SH-SY5Y (cell line): ENCODE data around the gene RANGAP1.

ENCODE experiments used
- GATA2 ChIP-seq: IDR thresholded peaks from 2 replicates; pipeline ENCODE4 v1.6.1; 2011; ENCODE audit warnings: mild to moderate bottlenecking, low read depth, low read length
- GATA3 ChIP-seq: IDR thresholded peaks from 2 replicates; pipeline ENCODE4 v1.6.1; 2011; ENCODE audit warnings: low read depth, mild to moderate bottlenecking, low read length, moderate library complexity

Gene RANGAP1

DNA sequence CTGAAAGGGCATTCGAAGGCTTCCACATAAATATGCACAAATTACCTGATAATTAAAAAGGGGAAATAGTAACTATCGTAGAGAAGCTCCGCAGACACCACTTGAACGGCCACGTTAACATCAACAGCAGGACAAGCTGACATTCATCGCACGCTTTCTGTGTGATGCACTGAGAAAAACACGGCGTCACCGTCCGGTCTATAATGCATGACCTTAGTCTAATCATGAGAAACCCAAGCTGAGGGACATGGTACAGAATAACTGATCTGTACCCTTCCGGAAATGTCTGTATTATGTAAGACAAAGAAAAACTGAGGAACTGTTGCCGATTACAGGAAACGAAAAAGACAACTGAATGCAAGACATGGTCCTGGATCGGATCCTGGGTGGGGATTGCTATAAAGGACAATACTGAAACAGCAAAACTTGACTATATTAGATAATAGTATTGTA lies 678 bp upstream of the RANGAP1 start:
- TF ChIP-seq GATA2 (no peak), GATA3 (no peak)

GRCh38 chr22:41285441-41285819 lies 557 bp downstream of the RANGAP1 start:
- TF ChIP-seq GATA2 (no peak), GATA3 (no peak)

DNA sequence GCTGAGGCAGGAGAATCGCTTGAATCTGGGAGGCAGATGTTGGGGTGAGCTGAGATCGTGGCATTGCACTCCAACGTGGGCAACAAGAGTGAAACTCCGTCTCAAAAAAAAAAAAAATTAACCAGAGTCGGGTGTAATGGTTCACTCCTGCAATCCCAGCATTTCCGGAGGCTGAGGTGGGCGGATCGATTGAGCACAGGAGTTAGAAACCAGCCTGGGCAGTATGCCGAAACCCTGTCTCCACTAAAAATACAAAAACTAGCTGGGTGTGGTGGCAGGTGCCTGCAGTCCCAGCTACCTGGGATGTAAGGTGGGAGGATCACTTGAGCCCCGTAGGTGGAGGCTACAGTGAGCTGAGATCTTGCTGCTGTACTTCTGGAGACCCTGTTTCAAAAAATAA lies 1.5 kb downstream of the RANGAP1 start:
- no peak for TF ChIP-seq GATA3
- TF ChIP-seq GATA2 = no peak

- TF ChIP-seq GATA3 (no peak), GATA2 (no peak)
Measured at GRCh38 chr22:41280854-41281253, 5.1 kb downstream of the RANGAP1 start.

- no peak for TF ChIP-seq GATA2
- TF ChIP-seq GATA3 = no peak
Measured at GRCh38 chr22:41280065-41280464, 5.9 kb downstream of the RANGAP1 start.

- TF ChIP-seq GATA3 (no peak), GATA2 (no peak)
Measured at GRCh38 chr22:41274856-41275255, 11.1 kb downstream of the RANGAP1 start.

DNA sequence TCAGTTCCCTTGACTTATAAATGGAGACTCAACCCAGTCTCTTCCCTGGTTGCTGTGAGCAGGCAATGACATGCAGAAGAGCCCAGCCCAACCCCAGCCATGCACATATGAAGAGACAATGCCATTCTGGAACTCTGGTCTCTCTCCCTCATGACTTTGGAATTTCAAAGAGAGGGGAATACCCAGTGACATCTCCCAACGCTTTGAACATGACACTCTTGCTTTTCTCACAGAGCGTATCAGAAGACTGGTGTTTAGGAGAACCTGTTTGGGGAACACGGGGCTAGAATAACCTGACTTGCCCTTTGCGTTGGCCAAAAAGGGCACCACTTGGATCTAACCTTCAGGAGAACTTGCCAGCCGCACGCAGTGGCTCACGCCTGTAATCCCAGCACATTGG lies 12.9 kb downstream of the RANGAP1 start:
- no peak for TF ChIP-seq GATA2
- TF ChIP-seq GATA3 = no peak

DNA sequence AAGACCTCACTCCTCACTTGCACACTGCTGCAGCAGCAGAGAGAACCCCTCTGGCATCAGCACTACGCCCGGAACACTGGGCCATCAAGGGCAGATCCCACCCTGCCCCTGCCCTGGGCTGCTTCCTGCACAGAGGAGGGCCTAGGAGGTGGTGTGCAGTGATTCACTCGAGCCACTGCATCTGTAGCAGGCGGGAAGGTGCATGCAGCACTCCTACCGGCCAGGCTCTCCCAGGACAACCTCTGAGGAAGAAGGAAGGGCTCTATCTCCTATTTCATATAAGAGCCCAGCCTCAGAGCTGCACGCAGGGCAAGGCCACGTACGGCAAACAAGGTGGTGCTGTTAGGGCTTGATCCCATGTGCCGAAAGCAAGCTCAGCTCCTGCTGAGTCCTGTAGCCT lies 14.2 kb downstream of the RANGAP1 start:
- TF ChIP-seq GATA2 (no peak), GATA3 (no peak)

- TF ChIP-seq GATA3 = no peak
- TF ChIP-seq GATA2 = no peak
Measured at GRCh38 chr22:41267958-41268357, 18.0 kb downstream of the RANGAP1 start.

GRCh38 chr22:41264408-41264941 lies 21.5 kb downstream of the RANGAP1 start:
- no peak for TF ChIP-seq GATA2
- TF ChIP-seq GATA3 = no peak

- TF ChIP-seq GATA2 (no peak), GATA3 (no peak)
Measured at GRCh38 chr22:41263704-41264103, 22.3 kb downstream of the RANGAP1 start.

- TF ChIP-seq GATA3 (no peak), GATA2 (no peak)
Measured at GRCh38 chr22:41262250-41262765, 23.7 kb downstream of the RANGAP1 start.

- TF ChIP-seq GATA2 = no peak
- TF ChIP-seq GATA3 = no peak
Measured at GRCh38 chr22:41261541-41262249, 24.3 kb downstream of the RANGAP1 start.

DNA sequence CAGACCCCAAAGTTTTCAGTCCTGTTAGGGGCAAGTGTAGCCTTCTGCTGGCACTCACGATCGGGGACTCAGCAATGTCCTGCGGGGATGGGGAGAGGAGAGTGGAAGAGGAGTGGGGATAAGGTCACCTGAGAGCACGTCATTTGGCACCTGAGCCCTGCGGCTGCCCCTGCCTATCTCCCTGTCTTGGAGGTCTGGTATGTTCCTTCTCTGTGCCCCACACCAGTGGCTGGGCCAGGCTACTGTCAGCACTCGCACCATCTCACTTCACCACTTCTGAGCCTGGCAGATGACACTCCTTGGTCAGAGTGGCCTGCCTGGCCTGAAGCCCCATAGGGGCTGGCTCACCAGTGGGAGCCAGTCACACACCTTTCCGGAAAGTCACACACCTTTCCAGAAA lies 25.1 kb downstream of the RANGAP1 start:
- no peak for TF ChIP-seq GATA3
- TF ChIP-seq GATA2 = no peak

- no peak for TF ChIP-seq GATA3
Measured at GRCh38 chr22:41257696-41258095, 28.3 kb downstream of the RANGAP1 start.
